ENCODE results near the gene SVOPL. TPM values are rescaled to one million over a fixed set of nuclear protein-coding genes. Genes with fewer than 3 reads are reported as not detected.

The SVOPL gene
- total and polyA plus RNA-seq, 4 donors = 0.13 to 1.5 (median 0.39) TPM; not detected in 1

- Histone ChIP-seq H3K36me3 (ENCODE audit: control insufficient read depth in 4 of 4, insufficient read depth in 4 of 4, low read length in 4 of 4) (no peaks in the 10 kb centered on the region), H3K9ac (ENCODE audit: insufficient read depth in 1 of 2, low read length in 2 of 2) (no peak overlapping the region), H3K9me3 (ENCODE audit: control insufficient read depth in 4 of 4, insufficient read depth in 3 of 4, low read length in 3 of 4) (no peaks in the 10 kb centered on the region), H3K27ac (ENCODE audit: low read depth in 1 of 2, low read length in 1 of 2) (no peak overlapping the region), H3K27me3 (ENCODE audit: control insufficient read depth in 3 of 3, insufficient read depth in 3 of 3, low read length in 2 of 3) (no peaks in the 10 kb centered on the region), H3K4me3 (no peak overlapping the region), H3K4me1 (ENCODE audit: control insufficient read depth in 5 of 5, insufficient read depth in 5 of 5, low read length in 5 of 5) (peaks cover 0 to 4% (median 0%) of the 10 kb centered on the region in 5 donors)
- DNase-seq (no peak), ATAC-seq (ENCODE audit: insufficient read depth, low FRiP score) (no peak)
- 84 to 91% methylated on average over 6 of the region's 6 CpGs for WGBS, 2 donors
- TF ChIP-seq CTCF (IDR thresholded peaks at IDR 0.05; ENCODE audit: control extremely low read depth, extremely low read depth) = no peak
Observed at GRCh38 chr7:138748666-138749065, 47.5 kb upstream of the SVOPL start.

GRCh38 chr7:138746073-138746472 lies 44.9 kb upstream of the SVOPL start:
- ATAC-seq (ENCODE audit: insufficient read depth, low FRiP score) = no peak
- H3K27me3 ChIP-seq (ENCODE audit: control insufficient read depth in 3 of 3, insufficient read depth in 3 of 3, low read length in 2 of 3) = no peaks in the 10 kb centered on the region
- 84 to 91% methylated on average over 4 of the region's 4 CpGs for WGBS, 2 donors
- H3K4me3 ChIP-seq = no peak overlapping the region
- TF ChIP-seq CTCF (IDR thresholded peaks at IDR 0.05; ENCODE audit: control extremely low read depth, extremely low read depth) = no peak
- no peaks in the 10 kb centered on the region for H3K36me3 ChIP-seq (ENCODE audit: control insufficient read depth in 4 of 4, insufficient read depth in 4 of 4, low read length in 4 of 4)
- H3K27ac ChIP-seq (ENCODE audit: low read depth in 1 of 2, low read length in 1 of 2) = no peak overlapping the region
- peaks cover 0 to 4% (median 0%) of the 10 kb centered on the region in 5 donors for H3K4me1 ChIP-seq (ENCODE audit: control insufficient read depth in 5 of 5, insufficient read depth in 5 of 5, low read length in 5 of 5)
- no peak overlapping the region for H3K9ac ChIP-seq (ENCODE audit: insufficient read depth in 1 of 2, low read length in 2 of 2)
- DNase-seq = no peak
- no peaks in the 10 kb centered on the region for H3K9me3 ChIP-seq (ENCODE audit: control insufficient read depth in 4 of 4, insufficient read depth in 3 of 4, low read length in 3 of 4)

- no peak for ATAC-seq (ENCODE audit: insufficient read depth, low FRiP score)
- no peaks in the 10 kb centered on the region for H3K36me3 ChIP-seq (ENCODE audit: control insufficient read depth in 4 of 4, insufficient read depth in 4 of 4, low read length in 4 of 4)
Observed at GRCh38 chr7:138745189-138745588, 44.0 kb upstream of the SVOPL start.

More at GRCh38 chr7:138745189-138745588, 44.0 kb upstream of the SVOPL start:
- 90 to 91% methylated on average over 7 of the region's 7 CpGs for WGBS, 2 donors
- no peak for DNase-seq
- Histone ChIP-seq H3K9me3 (ENCODE audit: control insufficient read depth in 4 of 4, insufficient read depth in 3 of 4, low read length in 3 of 4) (no peaks in the 10 kb centered on the region), H3K4me3 (no peak overlapping the region), H3K4me1 (ENCODE audit: control insufficient read depth in 5 of 5, insufficient read depth in 5 of 5, low read length in 5 of 5) (peaks cover 0 to 4% (median 0%) of the 10 kb centered on the region in 5 donors), H3K27ac (ENCODE audit: low read depth in 1 of 2, low read length in 1 of 2) (no peak overlapping the region), H3K27me3 (ENCODE audit: control insufficient read depth in 3 of 3, insufficient read depth in 3 of 3, low read length in 2 of 3) (no peaks in the 10 kb centered on the region), H3K9ac (ENCODE audit: insufficient read depth in 1 of 2, low read length in 2 of 2) (no peak overlapping the region)
- no peak for TF ChIP-seq CTCF (IDR thresholded peaks at IDR 0.05; ENCODE audit: control extremely low read depth, extremely low read depth)

Measured in lung (tissue), 12 donors.